ENCODE results near the gene GATC.
"Not testable (repeated sequence)": the region's sequence is repeated elsewhere in the genome, so short reads cannot be mapped to it uniquely, and the experiment has no call there.

The GATC gene

GRCh38 chr12:120470150-120470784 lies 24.0 kb downstream of the GATC start:
- no peak for DNase-seq (ENCODE audit: low read depth)

- DNase-seq (ENCODE audit: low read depth), result no peak
Measured at GRCh38 chr12:120472521-120472920, 26.3 kb downstream of the GATC start.

GRCh38 chr12:120473807-120474615 lies 27.8 kb downstream of the GATC start:
- no peak for DNase-seq (ENCODE audit: low read depth)

- DNase-seq (ENCODE audit: low read depth), result no peak
Measured at GRCh38 chr12:120474616-120474960, 28.3 kb downstream of the GATC start.

- DNase-seq (ENCODE audit: low read depth), result no peak
Measured at GRCh38 chr12:120475643-120476042, 29.4 kb downstream of the GATC start.

GRCh38 chr12:120479458-120479857 lies 33.2 kb downstream of the GATC start:
- no peak for DNase-seq (ENCODE audit: low read depth)

GRCh38 chr12:120480211-120480610 lies 34.0 kb downstream of the GATC start:
- no peak for DNase-seq (ENCODE audit: low read depth)

GRCh38 chr12:120481022-120481767 lies 35.0 kb downstream of the GATC start:
- no peak for DNase-seq (ENCODE audit: low read depth)

GRCh38 chr12:120483621-120484020 lies 37.4 kb downstream of the GATC start:
- DNase-seq (ENCODE audit: low read depth), result no peak

- no peak for DNase-seq (ENCODE audit: low read depth)
Measured at GRCh38 chr12:120485961-120486881, 40.0 kb downstream of the GATC start.

GRCh38 chr12:120487552-120487951 lies 41.3 kb downstream of the GATC start:
- DNase-seq (ENCODE audit: low read depth), result not testable (repeated sequence)

GRCh38 chr12:120488057-120488640 lies 41.9 kb downstream of the GATC start:
- DNase-seq (ENCODE audit: low read depth), result no peak

- DNase-seq (ENCODE audit: low read depth), result no peak
Measured at GRCh38 chr12:120489018-120489417, 42.8 kb downstream of the GATC start.

- DNase-seq (ENCODE audit: low read depth), result no peak
Measured at GRCh38 chr12:120490325-120490724, 44.1 kb downstream of the GATC start.

GRCh38 chr12:120490833-120491512 lies 44.7 kb downstream of the GATC start:
- no peak for DNase-seq (ENCODE audit: low read depth)

GRCh38 chr12:120495186-120495730 lies 49.0 kb downstream of the GATC start:
- DNase-seq (ENCODE audit: low read depth), result no peak

GRCh38 chr12:120495731-120496412 lies 49.6 kb downstream of the GATC start, which contains the start of gene DYNLL1:
Gene DYNLL1, plus strand, starts transcription at chr12:120496113. Its CDS starts 309 bp downstream, at chr12:120496422.
- DNase-seq (ENCODE audit: low read depth), result peak; percentile 88

GRCh38 chr12:120496413-120497340 lies 50.4 kb downstream of the GATC start:
- no peak for DNase-seq (ENCODE audit: low read depth)

All from GM04504 (cell line).